Activated CD8-positive, alpha-beta memory T cell treated with anti-CD3 and anti-CD28 coated beads, Interleukin-2, amount 50 U/mL, for 1 hour (primary cell): ENCODE measurements around the gene TUBA4A.
"Not testable (repeated sequence)": the region's sequence is repeated elsewhere in the genome, so short reads cannot be mapped to it uniquely, and the experiment has no call there.

ENCODE experiments used
- DNase-seq: peaks from one replicate; pipeline ENCODE4 v3.0.0-alpha.2; 2020; ENCODE audit errors: extremely low read depth

TUBA4A gene

GRCh38 chr2:219268294-219268693 lies 14.6 kb upstream of the TUBA4A start:
- DNase-seq: no peak

- DNase-seq: no peak
Observed at GRCh38 chr2:219266886-219267285, 13.2 kb upstream of the TUBA4A start.

DNA sequence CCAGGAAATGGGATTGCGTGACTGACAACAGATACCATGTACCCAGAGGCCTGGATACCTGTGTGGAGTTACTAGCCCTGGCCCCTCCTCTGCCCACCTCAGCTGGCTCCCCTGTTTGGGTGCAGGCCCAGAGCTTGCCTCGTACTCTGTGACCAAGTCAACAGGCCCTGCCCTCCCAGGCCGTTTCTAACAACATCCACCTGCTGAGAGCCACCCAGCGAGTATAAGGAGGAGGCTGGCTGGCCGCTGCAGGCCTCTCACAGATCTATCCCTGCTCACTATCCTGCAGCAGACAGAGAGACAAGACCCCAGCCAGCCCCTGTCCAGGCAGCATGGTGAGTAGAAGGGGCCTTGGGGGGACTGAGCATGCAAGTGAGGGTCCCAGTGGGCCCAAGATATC lies 12.5 kb upstream of the TUBA4A start:
- DNase-seq: no peak

DNA sequence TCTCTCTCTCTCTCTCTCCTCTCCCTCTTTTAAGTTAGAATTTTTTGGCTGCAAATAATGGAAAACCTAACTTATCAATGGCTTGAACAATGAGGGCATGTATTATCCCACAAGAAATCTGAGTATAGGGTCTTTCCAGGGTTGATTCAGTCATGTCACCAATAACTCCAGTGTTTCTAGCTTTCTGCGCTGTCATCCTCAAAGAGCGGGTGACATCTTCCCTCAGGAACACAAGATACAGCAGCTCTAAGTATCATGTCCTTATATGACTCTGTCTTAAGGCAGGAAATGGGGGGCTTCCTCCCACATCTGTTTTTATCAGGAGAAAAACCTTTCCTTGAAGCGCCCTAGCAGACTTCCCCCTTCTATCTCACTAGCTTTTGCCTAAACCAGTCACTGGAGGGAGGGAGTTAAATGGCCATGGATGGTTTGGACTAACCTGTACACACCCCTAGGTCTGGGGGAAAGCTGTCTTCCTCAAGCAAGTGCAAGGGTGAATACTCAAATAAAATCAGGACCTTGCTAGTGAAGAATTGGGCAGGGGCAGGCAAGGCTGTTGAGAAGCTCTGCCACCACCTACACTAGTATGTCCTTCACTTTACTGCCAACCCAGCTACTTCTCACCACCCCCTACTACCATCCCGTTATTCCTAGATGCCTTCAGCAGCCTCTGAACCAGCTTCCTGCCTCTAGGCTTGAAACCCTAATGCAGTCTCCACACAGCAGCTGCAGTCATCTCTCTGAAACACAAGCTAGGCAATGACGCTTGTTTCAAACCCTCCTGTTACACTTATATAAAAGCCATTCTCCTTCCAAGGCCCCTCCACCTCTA lies 7.5 kb upstream of the TUBA4A start:
- DNase-seq: no peak

DNA sequence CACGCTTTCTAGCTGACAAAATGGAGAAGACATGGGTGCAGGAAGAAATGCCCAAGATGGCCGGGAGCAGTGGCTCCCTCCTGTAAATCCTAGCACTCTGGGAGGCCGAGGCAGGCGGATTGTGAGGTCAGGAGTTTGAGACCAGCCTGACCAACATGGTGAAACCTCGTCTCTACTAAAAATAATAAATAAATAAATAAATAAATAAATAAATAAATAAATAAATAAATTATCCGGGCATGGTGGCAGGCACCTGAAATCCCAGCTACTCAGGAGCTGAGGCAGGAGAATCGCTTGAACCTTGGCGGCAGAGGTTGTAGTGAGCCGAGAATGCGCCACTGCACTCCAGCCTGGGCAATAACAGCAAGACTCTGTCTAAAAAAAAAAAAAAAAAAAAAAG lies 5.2 kb upstream of the TUBA4A start:
- not testable (repeated sequence) for DNase-seq

GRCh38 chr2:219254590-219255201 lies 978 bp upstream of the TUBA4A start:
- no peak for DNase-seq

- DNase-seq: no peak
Observed at GRCh38 chr2:219252900-219253752, 592 bp downstream of the TUBA4A start, which contains the start of gene TUBA4B. TUBA4B (plus strand) TSS chr2:219253243; CDS start chr2:219253408, 165 bp downstream.

DNA sequence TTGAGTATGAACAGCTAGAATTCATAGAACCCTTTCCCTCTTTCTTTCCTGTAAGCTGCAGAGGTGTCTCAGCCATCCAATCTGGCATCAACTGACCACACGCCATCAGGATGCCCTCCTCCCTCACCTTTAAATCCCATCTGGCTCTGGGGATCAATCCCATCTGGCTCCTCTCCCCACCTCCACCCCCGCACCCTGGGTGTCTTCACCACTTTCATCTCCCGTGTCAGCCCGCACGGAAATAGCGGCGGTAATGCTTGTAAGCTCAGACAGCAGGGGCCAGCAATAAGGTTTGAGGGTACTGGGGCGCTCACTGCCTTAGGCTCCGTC lies 1.2 kb downstream of the TUBA4A start:
- DNase-seq: no peak

DNA sequence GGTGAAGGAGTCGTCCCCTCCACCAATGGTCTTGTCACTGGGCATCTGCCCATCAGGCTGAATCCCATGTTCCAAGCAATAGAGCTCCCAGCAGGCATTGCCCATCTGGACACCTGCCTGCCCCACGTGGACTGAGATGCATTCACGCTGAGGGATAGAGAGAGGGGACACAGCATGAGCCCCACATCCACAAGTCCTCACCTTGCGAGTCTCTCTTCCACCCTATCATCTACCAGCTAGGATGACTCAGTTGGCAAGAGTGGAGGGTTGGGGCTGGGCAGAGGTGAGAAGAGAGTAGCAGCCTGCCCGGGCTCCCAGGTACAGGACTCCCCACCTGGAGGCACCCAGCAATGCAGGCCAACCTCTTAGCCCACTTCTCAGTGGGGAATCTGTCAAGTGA lies 1.6 kb downstream of the TUBA4A start:
- no peak for DNase-seq

DNA sequence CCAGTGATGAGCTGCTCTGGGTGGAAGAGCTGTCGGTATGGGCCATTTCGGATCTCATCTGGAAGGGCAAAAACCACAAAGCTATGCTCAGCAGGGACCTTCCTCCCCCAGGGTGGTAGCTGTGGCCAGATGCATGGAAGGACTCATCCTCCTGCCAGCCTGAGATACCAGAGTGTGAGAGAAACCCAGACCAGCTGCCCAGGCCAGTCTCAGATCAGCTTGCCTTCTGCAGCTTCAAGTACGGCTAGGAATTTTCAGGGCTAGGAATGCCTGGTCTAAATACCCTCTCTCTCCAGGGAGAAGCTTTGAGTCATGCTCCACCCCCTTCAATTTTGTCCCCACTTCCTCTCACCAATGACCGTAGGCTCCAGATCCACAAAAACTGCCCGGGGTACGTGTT lies 2.1 kb downstream of the TUBA4A start:
- no peak for DNase-seq

- DNase-seq: no peak
Observed at GRCh38 chr2:219250049-219250781, 3.5 kb downstream of the TUBA4A start.

- DNase-seq: no peak
Observed at GRCh38 chr2:219249203-219249980, 4.3 kb downstream of the TUBA4A start.

- DNase-seq: no peak
Observed at GRCh38 chr2:219248845-219249202, 4.9 kb downstream of the TUBA4A start.

- peak; percentile 61 for DNase-seq
Observed at GRCh38 chr2:219247678-219248642, 5.8 kb downstream of the TUBA4A start.

- no peak for DNase-seq
Observed at GRCh38 chr2:219246559-219246958, 7.2 kb downstream of the TUBA4A start.

DNA sequence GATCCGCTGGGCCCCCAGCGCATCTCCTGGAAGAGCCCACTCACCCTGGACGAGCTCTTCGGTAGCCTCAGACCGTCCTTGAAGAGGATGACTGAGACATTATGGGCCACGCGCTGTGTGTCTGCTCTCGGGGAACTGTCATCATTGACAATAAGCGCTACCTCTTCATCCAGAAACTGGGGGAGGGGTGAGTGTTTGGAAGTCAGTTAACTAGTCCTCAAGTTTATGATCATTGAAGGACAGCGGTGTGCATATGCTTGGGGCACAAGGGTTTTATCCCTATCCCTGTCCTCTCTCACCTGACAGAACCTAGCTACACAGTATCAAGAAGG lies 7.9 kb downstream of the TUBA4A start:
- DNase-seq: no peak

DNA sequence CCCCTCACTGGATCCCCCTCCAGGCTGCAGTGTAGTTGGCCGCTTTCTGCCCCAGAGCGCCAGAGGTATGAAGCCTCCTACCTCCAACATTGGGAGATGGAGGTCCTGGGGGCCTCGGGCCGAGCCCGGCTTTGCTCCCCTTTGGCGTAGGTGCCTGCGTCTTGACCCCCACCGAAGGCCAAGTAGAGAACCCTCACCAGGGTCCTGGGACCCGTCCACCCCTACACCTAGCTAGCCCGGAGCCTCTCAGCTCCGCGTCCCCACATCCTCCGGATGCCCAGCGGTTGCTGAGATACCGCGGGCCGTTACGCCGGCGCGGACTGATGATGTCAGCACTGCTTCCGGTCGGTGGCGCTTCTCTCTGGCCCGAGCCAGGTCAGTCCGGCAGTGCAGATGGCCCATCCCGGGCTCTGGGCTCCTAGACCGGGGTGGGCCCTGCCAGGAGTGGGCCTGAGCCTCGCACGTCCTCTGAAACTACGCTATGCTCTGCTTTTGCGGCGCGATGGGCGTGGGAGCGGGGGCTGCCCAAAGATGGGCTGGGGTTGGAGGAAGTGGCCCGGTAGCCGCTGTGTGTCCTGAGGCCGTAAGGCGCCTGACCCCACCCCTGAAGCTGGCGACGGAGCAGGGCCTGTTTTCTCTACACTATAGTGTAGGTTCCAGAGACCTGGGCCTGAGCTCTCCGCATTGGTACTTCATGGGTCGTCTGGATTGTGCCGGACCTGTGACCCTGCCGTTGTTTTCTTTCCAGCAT lies 8.4 kb downstream of the TUBA4A start, which contains the start of the genes GLB1L and STK16:
TSS of gene GLB1L (minus strand) at position 297 of the 751 bp plus-strand sequence. CDS start 1,871 bp downstream, outside the sequence.
TSS of gene STK16 (plus strand) at position 332 of the 751 bp plus-strand sequence. CDS start 521 bp downstream, outside the sequence.
- no peak for DNase-seq

DNA sequence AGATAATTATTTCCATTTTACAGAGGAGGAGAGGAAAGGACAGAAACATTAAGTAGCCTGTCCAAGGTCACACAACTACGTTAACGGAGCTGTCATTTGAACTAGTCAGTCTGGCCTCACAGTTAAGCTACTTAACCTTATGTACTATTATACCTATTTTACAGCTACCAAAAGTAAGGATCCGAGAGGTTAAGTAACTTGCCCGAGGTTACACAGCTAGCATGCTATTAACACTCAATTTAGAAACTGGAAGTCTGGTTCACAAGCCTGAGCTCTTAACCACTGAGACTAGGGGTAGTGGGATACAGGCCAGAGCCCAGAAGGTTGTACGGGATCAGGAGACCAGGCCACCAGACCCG lies 8.9 kb downstream of the TUBA4A start:
- DNase-seq: no peak

DNA sequence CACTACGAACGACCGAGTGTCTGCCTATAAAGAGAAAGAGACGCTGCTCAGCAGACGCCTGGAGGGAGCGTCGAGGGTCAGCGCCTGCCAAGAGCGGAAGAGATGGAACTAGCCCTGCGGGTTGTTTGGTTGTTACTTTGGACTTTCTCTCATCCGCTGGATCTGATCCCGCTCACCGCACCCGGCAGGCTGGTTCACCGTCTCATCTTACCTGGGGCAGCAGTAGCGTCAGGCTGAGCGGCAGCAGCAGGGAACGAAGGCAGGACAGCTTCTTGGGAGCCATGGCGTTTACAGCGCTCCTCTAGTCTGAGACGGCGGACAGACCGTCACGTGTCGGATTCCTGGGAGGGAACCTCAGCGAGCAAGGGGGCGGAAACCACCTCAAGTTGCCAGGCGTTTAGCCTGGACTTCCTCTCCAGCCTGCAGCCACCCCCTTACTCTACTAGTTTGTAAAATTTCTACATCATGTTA lies 10.4 kb downstream of the TUBA4A start:
- DNase-seq: no peak
